ENCODE results near the gene KRTAP4-6.
"Not testable (repeated sequence)": the region's sequence is repeated elsewhere in the genome, so short reads cannot be mapped to it uniquely, and the experiment has no call there.

KRTAP4-6 gene
- total RNA-seq: 0 reads per million in 3 donors

DNA sequence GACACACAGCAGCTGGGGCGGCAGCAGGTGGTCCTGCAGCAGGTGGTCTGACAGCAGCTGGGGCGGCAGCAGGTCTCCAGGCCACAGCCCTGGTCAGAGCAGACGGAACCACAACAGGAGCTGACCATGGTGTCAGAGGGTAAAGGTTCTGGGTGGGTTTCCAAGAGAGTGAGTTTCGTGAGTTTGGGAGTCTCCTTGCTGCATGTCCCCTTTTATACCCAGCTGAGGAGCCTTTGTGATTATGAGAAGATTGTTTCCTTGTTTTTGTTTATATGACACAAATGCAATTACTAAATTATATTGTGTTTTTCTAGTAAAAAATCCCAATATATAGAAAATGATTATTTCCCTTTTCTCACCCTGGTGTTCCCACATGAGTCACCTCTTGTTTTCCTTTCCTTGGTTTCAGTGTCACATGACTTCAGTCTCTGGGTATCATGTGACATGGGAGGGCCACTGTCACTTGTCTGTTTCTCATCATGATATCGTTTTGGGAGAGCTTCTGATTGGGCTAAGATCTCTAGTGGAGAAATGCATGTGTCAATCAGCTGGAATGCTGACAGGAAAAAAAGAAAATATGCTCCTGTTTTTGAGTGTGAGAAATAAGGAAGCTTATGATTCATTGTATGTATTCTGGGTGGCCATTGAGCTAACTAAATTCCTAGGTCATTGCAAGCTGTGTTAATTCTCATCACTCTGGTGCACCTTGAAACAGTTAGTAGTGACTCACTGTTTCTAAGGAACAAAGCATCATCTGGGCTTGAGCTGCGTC, at the start of gene KRTAP4-6:
Gene KRTAP4-6, minus strand, starts transcription at position 185 of the 772 bp plus-strand sequence. Its CDS starts 57 bp downstream, at position 128.
- Histone ChIP-seq H3K4me3 (ENCODE audit: insufficient read depth, low read depth, low read length, poor library complexity, severe bottlenecking) (no peak within 1 kb of the TSS), H3K36me3 (ENCODE audit: control insufficient read depth, insufficient read depth, low read length) (no peaks in the 10 kb centered on the region), H3K27me3 (replicated peaks; ENCODE audit: control insufficient read depth, insufficient read depth, low read length, poor library complexity, severe bottlenecking) (no peaks in the 10 kb centered on the region), H3K27ac (ENCODE audit: insufficient read depth, low read length, poor library complexity, severe bottlenecking) (no peak within 1 kb of the TSS), H3K4me1 (ENCODE audit: control insufficient read depth, insufficient read depth, low read length, poor library complexity, severe bottlenecking) (no peaks in the 10 kb centered on the region), H3K9me3 (ENCODE audit: control insufficient read depth, low read length) (no peaks in the 10 kb centered on the region)
- DNase-seq: no peak

DNA sequence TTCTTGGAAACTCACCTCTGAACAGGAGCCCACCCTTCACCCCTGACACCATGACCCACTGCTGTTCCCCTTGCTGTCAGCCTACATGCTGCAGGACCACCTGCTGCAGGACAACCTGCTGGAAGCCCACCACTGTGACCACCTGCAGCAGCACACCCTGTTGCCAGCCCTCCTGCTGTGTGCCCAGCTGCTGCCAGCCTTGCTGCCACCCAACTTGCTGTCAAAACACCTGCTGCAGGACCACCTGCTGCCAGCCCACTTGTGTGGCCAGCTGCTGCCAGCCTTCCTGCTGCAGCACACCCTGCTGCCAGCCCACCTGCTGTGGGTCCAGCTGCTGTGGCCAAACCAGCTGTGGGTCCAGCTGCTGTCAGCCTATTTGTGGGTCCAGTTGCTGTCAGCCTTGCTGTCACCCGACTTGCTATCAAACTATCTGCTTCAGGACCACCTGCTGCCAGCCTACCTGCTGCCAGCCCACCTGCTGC, 49.5 kb upstream of the KRTAP4-6 start, which contains the start of gene KRTAP9-1:
Gene KRTAP9-1, plus strand, starts transcription at position 51 of the 482 bp plus-strand sequence. Its CDS starts 0 bp downstream, at position 51.
- H3K4me1 ChIP-seq (ENCODE audit: control insufficient read depth, insufficient read depth, low read length, poor library complexity, severe bottlenecking); DNase-seq; H3K27me3 ChIP-seq (replicated peaks; ENCODE audit: control insufficient read depth, insufficient read depth, low read length, poor library complexity, severe bottlenecking); H3K4me3 ChIP-seq (ENCODE audit: insufficient read depth, low read depth, low read length, poor library complexity, severe bottlenecking); H3K36me3 ChIP-seq (ENCODE audit: control insufficient read depth, insufficient read depth, low read length); H3K27ac ChIP-seq (ENCODE audit: insufficient read depth, low read length, poor library complexity, severe bottlenecking); H3K9me3 ChIP-seq (ENCODE audit: control insufficient read depth, low read length): not testable (repeated sequence)

DNA sequence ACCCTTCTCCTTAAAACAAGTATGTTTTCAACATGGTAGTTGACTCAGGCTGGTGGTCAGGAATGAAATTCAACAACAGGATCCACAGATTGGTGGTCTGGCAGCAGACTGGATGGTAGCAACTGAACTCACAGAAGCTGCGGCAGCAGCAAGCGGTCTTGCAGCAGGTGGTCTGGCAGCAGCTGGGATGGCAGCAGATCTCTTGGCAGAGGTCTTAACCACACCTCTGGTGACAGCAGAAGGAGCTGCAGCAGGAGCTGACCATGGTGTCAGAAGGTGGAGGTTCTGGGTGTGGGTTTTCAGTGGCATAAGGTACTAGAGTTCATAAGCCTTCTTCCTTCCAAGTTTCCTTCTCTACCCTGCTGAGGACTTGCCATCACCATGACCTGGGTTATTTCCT, 46.5 kb upstream of the KRTAP4-6 start:
- DNase-seq: no peak
- Histone ChIP-seq H3K4me1 (ENCODE audit: control insufficient read depth, insufficient read depth, low read length, poor library complexity, severe bottlenecking) (no peaks in the 10 kb centered on the region), H3K27ac (ENCODE audit: insufficient read depth, low read length, poor library complexity, severe bottlenecking) (no peak overlapping the region), H3K27me3 (replicated peaks; ENCODE audit: control insufficient read depth, insufficient read depth, low read length, poor library complexity, severe bottlenecking) (no peaks in the 10 kb centered on the region), H3K4me3 (ENCODE audit: insufficient read depth, low read depth, low read length, poor library complexity, severe bottlenecking) (no peak overlapping the region), H3K9me3 (ENCODE audit: control insufficient read depth, low read length) (no peaks in the 10 kb centered on the region), H3K36me3 (ENCODE audit: control insufficient read depth, insufficient read depth, low read length) (no peaks in the 10 kb centered on the region)

DNA sequence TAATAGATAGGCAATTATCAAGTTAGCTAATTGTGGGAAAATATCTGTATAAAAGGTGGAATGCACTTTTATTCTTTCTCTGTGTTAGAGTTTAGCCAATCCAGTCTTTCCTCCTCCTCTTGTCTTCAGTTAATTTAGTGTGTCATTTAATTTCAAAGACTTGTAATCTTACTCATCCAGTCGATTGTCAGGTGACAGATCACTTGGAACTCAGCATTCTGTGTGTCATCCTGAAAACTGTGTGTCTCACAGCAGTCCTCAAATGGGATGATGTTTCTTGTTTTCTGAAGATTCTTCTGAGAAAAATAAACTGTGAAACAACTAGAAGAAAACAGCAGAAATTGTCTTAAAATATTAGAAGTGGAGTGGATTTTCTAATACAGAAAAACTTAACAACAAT, 44.7 kb upstream of the KRTAP4-6 start:
- no peaks in the 10 kb centered on the region for H3K4me1 ChIP-seq (ENCODE audit: control insufficient read depth, insufficient read depth, low read length, poor library complexity, severe bottlenecking)
- H3K27ac ChIP-seq (ENCODE audit: insufficient read depth, low read length, poor library complexity, severe bottlenecking): no peak overlapping the region
- no peak for DNase-seq
- no peaks in the 10 kb centered on the region for H3K9me3 ChIP-seq (ENCODE audit: control insufficient read depth, low read length)
- no peaks in the 10 kb centered on the region for H3K36me3 ChIP-seq (ENCODE audit: control insufficient read depth, insufficient read depth, low read length)
- no peak overlapping the region for H3K4me3 ChIP-seq (ENCODE audit: insufficient read depth, low read depth, low read length, poor library complexity, severe bottlenecking)
- H3K27me3 ChIP-seq (replicated peaks; ENCODE audit: control insufficient read depth, insufficient read depth, low read length, poor library complexity, severe bottlenecking): no peaks in the 10 kb centered on the region

DNA sequence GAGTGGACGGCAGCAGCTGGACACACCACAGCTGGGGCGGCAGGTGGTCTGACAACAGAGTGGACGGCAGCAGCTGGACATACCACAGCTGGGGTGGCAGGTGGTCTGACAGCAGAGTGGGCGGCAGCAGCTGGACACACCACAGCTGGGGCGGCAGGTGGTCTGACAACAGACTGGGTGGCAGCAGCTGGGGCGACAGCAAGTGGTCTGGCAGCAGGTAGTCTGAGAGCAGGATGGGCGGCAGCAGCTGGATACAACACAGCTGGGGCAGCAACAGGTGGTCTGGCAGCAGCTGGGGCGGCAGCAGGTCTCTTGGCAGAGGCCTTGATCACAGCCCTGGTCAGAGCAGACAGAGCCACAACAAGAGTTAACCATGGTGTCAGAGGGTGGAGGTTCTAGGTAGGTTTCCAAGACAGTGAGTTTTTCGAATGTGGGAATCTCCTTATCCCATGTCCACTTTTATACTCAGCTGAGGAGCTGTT, 44.2 kb upstream of the KRTAP4-6 start, which contains the start of gene KRTAP4-1:
Gene KRTAP4-1, minus strand, starts transcription at position 432 of the 482 bp plus-strand sequence. Its CDS starts 57 bp downstream, at position 375.
- no peaks in the 10 kb centered on the region for H3K27me3 ChIP-seq (replicated peaks; ENCODE audit: control insufficient read depth, insufficient read depth, low read length, poor library complexity, severe bottlenecking)
- no peaks in the 10 kb centered on the region for H3K9me3 ChIP-seq (ENCODE audit: control insufficient read depth, low read length)
- H3K36me3 ChIP-seq (ENCODE audit: control insufficient read depth, insufficient read depth, low read length): no peaks in the 10 kb centered on the region
- no peak for DNase-seq
- no peaks in the 10 kb centered on the region for H3K4me1 ChIP-seq (ENCODE audit: control insufficient read depth, insufficient read depth, low read length, poor library complexity, severe bottlenecking)
- no peak within 1 kb of the TSS for H3K27ac ChIP-seq (ENCODE audit: insufficient read depth, low read length, poor library complexity, severe bottlenecking)
- H3K4me3 ChIP-seq (ENCODE audit: insufficient read depth, low read depth, low read length, poor library complexity, severe bottlenecking): no peak within 1 kb of the TSS

DNA sequence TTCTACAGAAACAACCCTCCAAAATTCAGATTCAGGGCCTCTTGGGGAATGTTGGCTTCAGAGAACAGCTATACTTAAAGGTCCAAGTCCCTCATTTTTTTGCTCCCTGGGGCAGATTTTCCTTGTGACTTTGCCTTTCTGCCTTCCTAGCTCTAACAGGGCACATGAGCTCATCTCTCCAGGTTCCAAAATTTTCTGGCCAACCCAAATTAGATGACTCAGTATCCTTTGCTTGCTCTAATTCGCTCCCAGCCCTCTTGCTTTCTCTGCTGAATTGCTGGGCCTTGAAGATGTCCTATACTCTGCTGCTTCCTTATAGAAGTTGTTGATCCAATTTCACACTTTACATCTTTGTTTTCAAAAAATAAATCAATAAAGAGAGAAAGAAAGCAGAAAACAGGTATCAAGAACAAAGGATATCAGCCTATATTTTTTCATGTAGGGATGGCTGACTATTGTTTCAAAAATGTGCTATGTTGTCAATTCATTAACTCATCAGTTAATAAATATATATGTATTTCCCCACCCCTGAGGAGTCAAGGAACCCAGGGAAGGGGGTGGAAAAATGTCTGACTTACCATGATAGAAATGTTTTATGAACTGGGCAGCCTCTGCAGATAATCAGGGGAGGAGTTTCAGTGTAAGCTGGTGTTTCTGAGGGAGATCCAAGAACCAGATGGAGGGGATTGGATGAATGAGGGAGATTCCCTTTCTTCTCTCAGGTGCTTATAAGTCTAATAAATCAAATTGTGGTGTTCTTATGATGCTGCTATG, 38.7 kb upstream of the KRTAP4-6 start:
- Histone ChIP-seq H3K9me3 (ENCODE audit: control insufficient read depth, low read length) (no peaks in the 10 kb centered on the region), H3K27ac (ENCODE audit: insufficient read depth, low read length, poor library complexity, severe bottlenecking) (no peak overlapping the region), H3K4me3 (ENCODE audit: insufficient read depth, low read depth, low read length, poor library complexity, severe bottlenecking) (no peak overlapping the region), H3K4me1 (ENCODE audit: control insufficient read depth, insufficient read depth, low read length, poor library complexity, severe bottlenecking) (no peaks in the 10 kb centered on the region), H3K36me3 (ENCODE audit: control insufficient read depth, insufficient read depth, low read length) (no peaks in the 10 kb centered on the region), H3K27me3 (replicated peaks; ENCODE audit: control insufficient read depth, insufficient read depth, low read length, poor library complexity, severe bottlenecking) (no peaks in the 10 kb centered on the region)
- no peak for DNase-seq

DNA sequence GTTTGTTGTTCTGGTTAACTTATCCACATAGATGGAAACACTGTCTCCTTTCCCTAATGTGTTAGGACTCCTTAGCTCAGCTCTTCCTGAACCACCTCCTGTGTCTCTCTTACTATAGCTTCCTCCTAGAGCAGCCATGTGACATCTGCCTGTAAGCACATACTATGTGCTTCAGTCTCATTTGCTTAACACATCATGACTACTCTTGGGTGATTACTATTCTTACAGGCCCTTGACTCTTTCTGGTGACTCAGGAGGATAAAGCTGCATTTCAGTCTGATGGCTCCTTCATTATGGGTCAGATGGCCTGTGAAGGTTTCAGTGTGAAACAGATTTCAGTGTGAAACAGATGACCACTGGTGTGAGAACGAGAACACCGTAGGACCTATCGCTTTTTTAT, 38.0 kb upstream of the KRTAP4-6 start:
- Histone ChIP-seq H3K4me1 (ENCODE audit: control insufficient read depth, insufficient read depth, low read length, poor library complexity, severe bottlenecking) (no peaks in the 10 kb centered on the region), H3K36me3 (ENCODE audit: control insufficient read depth, insufficient read depth, low read length) (no peaks in the 10 kb centered on the region), H3K27ac (ENCODE audit: insufficient read depth, low read length, poor library complexity, severe bottlenecking) (no peak overlapping the region), H3K4me3 (ENCODE audit: insufficient read depth, low read depth, low read length, poor library complexity, severe bottlenecking) (no peak overlapping the region), H3K9me3 (ENCODE audit: control insufficient read depth, low read length) (no peaks in the 10 kb centered on the region), H3K27me3 (replicated peaks; ENCODE audit: control insufficient read depth, insufficient read depth, low read length, poor library complexity, severe bottlenecking) (no peaks in the 10 kb centered on the region)
- no peak for DNase-seq

DNA sequence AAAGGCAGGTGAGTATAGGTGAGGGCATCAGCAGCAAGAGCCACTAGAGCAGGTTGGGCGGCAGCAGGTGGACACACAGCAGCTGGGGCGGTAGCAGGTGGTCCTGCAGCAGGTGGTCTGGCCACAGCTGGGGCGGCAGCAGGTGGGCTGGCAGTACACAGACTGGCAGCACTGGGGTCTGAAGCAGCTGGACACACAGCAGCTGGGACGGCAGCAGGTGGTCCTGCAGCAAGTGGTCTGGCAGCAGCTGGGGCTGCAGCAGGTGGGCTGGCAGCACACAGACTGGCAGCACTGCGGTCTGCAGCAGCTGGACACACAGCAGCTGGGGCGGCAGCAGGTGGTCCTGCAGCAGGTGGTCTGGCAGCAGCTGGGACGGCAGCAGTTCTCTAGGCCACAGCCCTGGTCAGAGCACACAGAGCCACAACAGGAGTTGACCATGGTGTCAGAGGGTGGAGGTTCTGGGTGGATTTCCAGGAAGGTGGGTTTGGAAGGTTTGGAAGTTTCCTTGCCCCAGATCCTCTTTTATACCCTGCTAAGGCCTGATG, 37.5 kb upstream of the KRTAP4-6 start, which contains the start of gene KRTAP4-2:
Gene KRTAP4-2, minus strand, starts transcription at position 495 of the 545 bp plus-strand sequence. Its CDS starts 57 bp downstream, at position 438.
- H3K9me3 ChIP-seq (ENCODE audit: control insufficient read depth, low read length): no peaks in the 10 kb centered on the region
- H3K27ac ChIP-seq (ENCODE audit: insufficient read depth, low read length, poor library complexity, severe bottlenecking): no peak within 1 kb of the TSS

DNA sequence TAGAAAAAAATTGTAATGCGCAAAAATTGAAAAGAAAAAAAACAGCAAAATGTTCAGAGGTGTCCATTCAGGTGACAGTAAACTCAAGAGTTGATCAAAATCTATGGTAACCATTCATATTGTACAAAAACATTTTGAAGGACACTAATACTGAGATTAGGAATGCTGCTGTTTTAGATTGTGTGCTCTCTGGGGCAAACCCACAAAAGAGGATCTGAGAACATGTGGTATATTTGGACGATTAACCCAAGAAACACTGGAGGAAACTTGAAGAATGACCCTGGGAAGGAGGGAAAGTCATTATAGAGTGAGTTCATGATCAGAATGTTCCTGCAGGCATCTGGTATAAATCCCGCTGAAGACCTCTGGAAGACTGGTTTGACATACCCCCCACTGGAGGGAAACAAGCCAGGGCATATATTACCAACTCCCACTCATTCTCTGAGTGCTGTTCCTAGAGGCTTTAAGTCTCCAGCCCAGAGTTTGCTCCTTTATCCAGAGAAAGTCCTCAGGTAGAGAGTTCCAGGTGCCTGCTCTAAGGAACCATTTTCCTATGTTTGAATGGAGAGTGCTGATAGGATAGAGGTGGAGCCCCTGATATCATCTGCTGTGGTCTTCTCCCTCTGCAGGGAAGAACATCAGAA, 36.5 kb upstream of the KRTAP4-6 start:
- H3K36me3 ChIP-seq (ENCODE audit: control insufficient read depth, insufficient read depth, low read length): no peaks in the 10 kb centered on the region
- no peaks in the 10 kb centered on the region for H3K4me1 ChIP-seq (ENCODE audit: control insufficient read depth, insufficient read depth, low read length, poor library complexity, severe bottlenecking)
- no peak for DNase-seq
- no peak overlapping the region for H3K4me3 ChIP-seq (ENCODE audit: insufficient read depth, low read depth, low read length, poor library complexity, severe bottlenecking)
- H3K9me3 ChIP-seq (ENCODE audit: control insufficient read depth, low read length): no peaks in the 10 kb centered on the region
- H3K27me3 ChIP-seq (replicated peaks; ENCODE audit: control insufficient read depth, insufficient read depth, low read length, poor library complexity, severe bottlenecking): no peaks in the 10 kb centered on the region
- no peak overlapping the region for H3K27ac ChIP-seq (ENCODE audit: insufficient read depth, low read length, poor library complexity, severe bottlenecking)

More for the DNA sequence above, 37.5 kb upstream of the KRTAP4-6 start, which contains the start of gene KRTAP4-2:
- no peaks in the 10 kb centered on the region for H3K27me3 ChIP-seq (replicated peaks; ENCODE audit: control insufficient read depth, insufficient read depth, low read length, poor library complexity, severe bottlenecking)
- DNase-seq: no peak
- H3K4me1 ChIP-seq (ENCODE audit: control insufficient read depth, insufficient read depth, low read length, poor library complexity, severe bottlenecking): no peaks in the 10 kb centered on the region
- H3K36me3 ChIP-seq (ENCODE audit: control insufficient read depth, insufficient read depth, low read length): no peaks in the 10 kb centered on the region
- no peak within 1 kb of the TSS for H3K4me3 ChIP-seq (ENCODE audit: insufficient read depth, low read depth, low read length, poor library complexity, severe bottlenecking)
